GM12878 (cell line): ENCODE measurements around the gene FBLN5. TPM values are rescaled to one million over a fixed set of nuclear protein-coding genes. Genes with fewer than 3 reads are reported as not detected.

Experiments
- ATAC-seq: fragments of 200-7000 bp; cut with Tn5 transposase; 3 replicates; pipeline ENCODE4 v1.9.1; 2020; ENCODE audit warnings: mild to moderate bottlenecking, moderate library complexity
- BruUV-seq: library from RNA; stranded (reverse); fragments of 400-500 nt; replicated peaks from 2 replicates; lab custom pipeline; 2021; lab: Mats Ljungman, UMichigan
- CTCF ChIA-PET: fragments of 300-600 bp; sonication (Branson Sonifier 250); formaldehyde crosslinking; extraction: SDS; loops from one replicate; lab custom pipeline; 2021; ENCODE audit warnings: inconsistent platforms; lab: Yijun Ruan, JAX
- POLR2A ChIA-PET: fragments of 350-600 bp; formaldehyde crosslinking; extraction: SDS; loops from one replicate; lab custom pipeline; 2021; ENCODE audit warnings: inconsistent platforms; lab: Charles Lee
- RAD21 ChIA-PET: fragments of 300-600 bp; sonication (Branson Sonifier 250); formaldehyde crosslinking; loops from one replicate; lab custom pipeline; 2023; ENCODE audit warnings: antibody characterized with exemption; ENCODE audit not compliant: unreplicated experiment; lab: Charles Lee
- SMC1A ChIA-PET: fragments of 300-600 bp; sonication (Branson Sonifier 250); formaldehyde crosslinking; loops from one replicate; lab custom pipeline; 2023; ENCODE audit not compliant: unreplicated experiment, uncharacterized antibody; lab: Charles Lee
- DNase-seq: peaks from one replicate; pipeline ENCODE4 v3.0.0-alpha.2; 2011; ENCODE audit warnings: low read depth, low spot score
- FAIRE-seq: peaks from 3 replicates; lab custom pipeline; 2011; peaks lifted over from hg19 to GRCh38; lab: Jason Lieb, UNC
- H2AFZ ChIP-seq: 2 replicates; pipeline ENCODE4 v1.6.0; 2011; ENCODE audit warnings: low read depth, low read length, control low read depth; ENCODE audit not compliant: control insufficient read depth
- H3K27ac ChIP-seq: 2 replicates; pipeline ENCODE4 v1.5.1; 2011; ENCODE audit warnings: control low read depth; ENCODE audit not compliant: control insufficient read depth, insufficient read depth
- H3K27me3 ChIP-seq, 2 experiments: replicated peaks in 1 of 2; 2 replicates each; pipeline versions ENCODE4 v1.6.0 to v1.6.1; 2011; ENCODE audit warnings: low read length in 1 of 2; ENCODE audit not compliant: control insufficient read depth in 2 of 2, insufficient read depth in 2 of 2
- H3K36me3 ChIP-seq, 2 experiments: 2 replicates each; pipeline ENCODE4 v1.5.1; 2011; ENCODE audit warnings: low read length in 1 of 2; ENCODE audit not compliant: control insufficient read depth in 2 of 2, insufficient read depth in 2 of 2
- H3K4me1 ChIP-seq: 2 replicates; pipeline ENCODE4 v1.6.1; 2011; ENCODE audit warnings: mild to moderate bottlenecking, low read length, moderate library complexity, mixed read lengths; ENCODE audit not compliant: control insufficient read depth, insufficient read depth
- H3K4me2 ChIP-seq: 2 replicates; pipeline ENCODE4 v1.6.0; 2011; ENCODE audit warnings: control low read depth; ENCODE audit not compliant: control insufficient read depth, insufficient read depth
- H3K4me3 ChIP-seq: fragments of 200-600 bp; sonication (generic); 2 replicates; pipeline ENCODE4 v1.5.1; 2016
- H3K79me2 ChIP-seq: 2 replicates; pipeline ENCODE4 v1.6.0; 2011; ENCODE audit warnings: low read length; ENCODE audit not compliant: control insufficient read depth, insufficient read depth
- H3K9ac ChIP-seq: 2 replicates; pipeline ENCODE4 v1.8.0; 2011; ENCODE audit warnings: low read length, control low read depth, mixed read lengths; ENCODE audit not compliant: control insufficient read depth, insufficient read depth
- H3K9me3 ChIP-seq: replicated peaks from 3 replicates; pipeline ENCODE4 v1.5.1; 2011; ENCODE audit warnings: mild to moderate bottlenecking, low read length; ENCODE audit not compliant: control insufficient read depth, insufficient read depth
- H4K20me1 ChIP-seq: 2 replicates; pipeline ENCODE4 v1.6.0; 2011; ENCODE audit not compliant: control insufficient read depth, insufficient read depth
- BACH1 ChIP-seq: fragments of 450-650 bp; IDR thresholded peaks from 2 replicates; pipeline ENCODE4 v1.6.1; 2017; ENCODE audit warnings: mild to moderate bottlenecking, borderline replicate concordance
- BCL11A ChIP-seq: IDR thresholded peaks from 2 replicates; pipeline ENCODE4 v1.6.1; 2011; ENCODE audit warnings: low read depth, low read length
- BHLHE40 ChIP-seq, 2 experiments: fragments of 450-650 bp in 1 of 2; IDR thresholded peaks; 2 replicates each; pipeline ENCODE4 v1.6.1; 2011 to 2017; ENCODE audit warnings: low read depth in 2 of 2, borderline replicate concordance in 1 of 2, improper control_type of control experiment in 1 of 2, low read length in 1 of 2, mild to moderate bottlenecking in 1 of 2
- EED ChIP-seq: sonication (generic); IDR thresholded peaks from 2 replicates; pipeline ENCODE4 v1.6.1; 2016; ENCODE audit warnings: antibody characterized with exemption, low read depth
- EP300 ChIP-seq, 2 experiments: fragments of 150-350 bp in 1 of 2; IDR thresholded peaks; 2 replicates each; pipeline ENCODE4 v1.6.1; 2011 to 2012; ENCODE audit warnings: low read depth in 2 of 2, low read length in 2 of 2, borderline replicate concordance in 1 of 2, improper control_type of control experiment in 1 of 2, inconsistent platforms in 1 of 2; ENCODE audit not compliant: control insufficient read depth in 1 of 2
- ESRRA ChIP-seq: IDR thresholded peaks from 2 replicates; pipeline ENCODE4 v1.6.1; 2012; ENCODE audit warnings: mild to moderate bottlenecking, low read length, improper control_type of control experiment
- GABPA ChIP-seq: IDR thresholded peaks from 2 replicates; pipeline ENCODE4 v1.6.1; 2014; ENCODE audit warnings: antibody characterized with exemption, low read depth, mild to moderate bottlenecking, inconsistent platforms
- HDGF ChIP-seq: fragments of 450-650 bp; IDR thresholded peaks from 2 replicates; pipeline ENCODE4 v1.6.1; 2016; ENCODE audit warnings: antibody characterized with exemption
- IKZF1 ChIP-seq: fragments of 450-650 bp; conservative IDR thresholded peaks from 2 replicates; pipeline ENCODE4 v1.6.1; 2017; ENCODE audit warnings: antibody characterized with exemption, mild to moderate bottlenecking
- IRF4 ChIP-seq: IDR thresholded peaks from 2 replicates; pipeline ENCODE4 v1.6.1; 2011; ENCODE audit warnings: low read depth, low read length
- JUND ChIP-seq: IDR thresholded peaks from 2 replicates; pipeline ENCODE4 v1.6.1; 2012; ENCODE audit warnings: low read depth, mild to moderate bottlenecking, low read length, improper control_type of control experiment, moderate library complexity
- LARP7 ChIP-seq: fragments of 450-650 bp; IDR thresholded peaks from 2 replicates; pipeline ENCODE4 v1.6.1; 2017; ENCODE audit warnings: mild to moderate bottlenecking
- MAX ChIP-seq: IDR thresholded peaks from 2 replicates; pipeline ENCODE4 v1.6.1; 2012; ENCODE audit warnings: low read depth, low read length, improper control_type of control experiment
- MLLT1 ChIP-seq: fragments of 450-650 bp; IDR thresholded peaks from 2 replicates; pipeline ENCODE4 v1.6.1; 2016; ENCODE audit warnings: mild to moderate bottlenecking
- NFIC ChIP-seq: IDR thresholded peaks from 2 replicates; pipeline ENCODE4 v1.6.1; 2012; ENCODE audit warnings: low read depth, mild to moderate bottlenecking, inconsistent platforms, low read length, moderate library complexity
- PAX5 ChIP-seq: IDR thresholded peaks from 2 replicates; pipeline ENCODE4 v1.6.1; 2011; ENCODE audit warnings: low read depth, low read length, borderline replicate concordance
- POU2F2 ChIP-seq: IDR thresholded peaks from 3 replicates; pipeline ENCODE4 v1.6.1; 2011; ENCODE audit warnings: low read depth, mild to moderate bottlenecking, low read length, borderline replicate concordance
- RBBP5 ChIP-seq: fragments of 200-600 bp; sonication (generic); conservative IDR thresholded peaks from 2 replicates; pipeline ENCODE4 v1.6.1; 2016
- RELB ChIP-seq: fragments of 450-650 bp; IDR thresholded peaks from 2 replicates; pipeline ENCODE4 v1.6.1; 2017; ENCODE audit warnings: low read depth, mild to moderate bottlenecking, moderate library complexity
- SP1 ChIP-seq: IDR thresholded peaks from one replicate; pipeline ENCODE4 v1.6.1; 2011; ENCODE audit warnings: low read depth, low read length
- SREBF2 ChIP-seq: IDR thresholded peaks from 2 replicates; pipeline ENCODE4 v1.6.1; 2012; ENCODE audit warnings: mild to moderate bottlenecking, low read length
- WGBS: methylation state at CpG from one replicate; pipeline ENCODE4 v1.1.6; 2016; ENCODE audit warnings: low lambda C conversion rate; ENCODE audit not compliant: insufficient replicate concordance, insufficient coverage; ENCODE audit errors: missing lambda C conversion rate; 5-methylcytosine and 5-hydroxymethylcytosine counted together
- in situ Hi-C: fragments of 300-500 bp; cut with MboI; formaldehyde crosslinking; loops from 9 replicates; pipeline ENCODE4 v1.14.3; 2018; ENCODE audit warnings: mixed read lengths
- intact Hi-C: fragments of 100-400 bp; cut with micrococcal nuclease; formaldehyde crosslinking; loops from one replicate; pipeline ENCODE4 v1.14.2; 2022; ENCODE audit not compliant: unreplicated experiment
- polyA plus RNA-seq, 11 experiments: library from polyadenylated mRNA; depleted of rRNA in 4 of 11; unstranded in 6 of 11; stranded (reverse) in 5 of 11; fragments of >200 nt; fragmentation: Nextera tagmentation in 4 of 11; fragmentation: Illumina TruSeq in 1 of 11; extraction: Ambion mirVana in 4 of 11; extraction: Trizol in 1 of 11; gene quantifications; 1 replicate in 1 of 11; 2 replicates in 10 of 11; pipeline versions ENCODE4 v1.2.1 to v1.2.3, GENCODE V29; 2011 to 2016; ENCODE audit warnings: inconsistent platforms in 2 of 11, missing spikeins in 2 of 11, low read depth in 1 of 11
- total RNA-seq, 4 experiments: library from RNA; depleted of rRNA in 3 of 4; stranded (reverse); fragments of >200 nt in 3 of 4; fragmentation: Illumina TruSeq in 1 of 4; extraction: Trizol in 1 of 4; gene quantifications; 2 replicates each; pipeline versions ENCODE4 v1.2.1 to v1.2.3, GENCODE V29; 2013 to 2021

The FBLN5 gene
- total and polyA plus RNA-seq, 10 of the 15 experiments (the other 5 are each of a cell fraction or from before 2014, with no cell fraction given), result 0.03 to 0.64 (median 0.24) TPM

GRCh38 chr14:91873471-91874415 is 73.8 kb downstream of the FBLN5 start:
- no peaks in the 10 kb centered on the region for H4K20me1 ChIP-seq
- H3K9ac ChIP-seq, result no peak overlapping the region
- H2AFZ ChIP-seq, result no peak overlapping the region; the same call in 1 of the 2 replicates
- peak overlapping the region; percentile 5 for H3K4me2 ChIP-seq
- intact Hi-C loops (no loop called here), in situ Hi-C loops (no loop called here)
- no peaks in the 10 kb centered on the region for H3K36me3 ChIP-seq
- H3K79me2 ChIP-seq, result no peaks in the 10 kb centered on the region
- H3K27ac ChIP-seq, result no peak overlapping the region
- POLR2A ChIA-PET, result no interaction called here
- RAD21 ChIA-PET, result no interaction called here
- FAIRE-seq (peak; percentile 93), ATAC-seq (peak; percentile 85), DNase-seq (peak; percentile 87)
- H3K4me3 ChIP-seq, result no peak overlapping the region
- SMC1A ChIA-PET, result no interaction called here
- no TSS peak for BruUV-seq
- 4% methylated on average over 15 of the region's 15 CpGs for WGBS
- peaks cover 28% of the 10 kb centered on the region for H3K4me1 ChIP-seq
- CTCF ChIA-PET, result no interaction called here
- no peaks in the 10 kb centered on the region; the same call in 2 of the 3 replicates for H3K9me3 ChIP-seq
- no peaks in the 10 kb centered on the region for H3K27me3 ChIP-seq
- peak; percentile 42; the same call in 1 of the 2 replicates for TF ChIP-seq BACH1
- TF ChIP-seq ESRRA, result no peak
- TF ChIP-seq EED, result peak; percentile 56; the same call in 1 of the 2 replicates
- TF ChIP-seq LARP7, result no peak
- no peak for TF ChIP-seq RBBP5
- 0 out of 2 replicates have a peak, but pooled peaks have one; percentile 30 for TF ChIP-seq GABPA
- TF ChIP-seq SREBF2, result no peak
- TF ChIP-seq PAX5, result peak; percentile 91
- 0 out of 2 replicates have a peak, but pooled peaks have one; percentile 7 for TF ChIP-seq HDGF
- peak; percentile 50; the same call in 1 of the 2 replicates for TF ChIP-seq MLLT1
- TF ChIP-seq BCL11A, result 0 out of 2 replicates have a peak, but pooled peaks have one; percentile 42
- TF ChIP-seq POU2F2, result peak; percentile 62; the same call in 1 of the 3 replicates
- TF ChIP-seq IRF4, result no peak
- TF ChIP-seq SP1, result peak; percentile 47
- TF ChIP-seq EP300 (IDR thresholded peaks at IDR 0.05; ENCODE audit: borderline replicate concordance in 1 of 2, control insufficient read depth in 1 of 2, low read depth in 2 of 2, low read length in 2 of 2), result peak in 1 of 2 experiments; percentile 56; a peak in 2 of 4 replicates
- 0 out of 2 replicates have a peak, but pooled peaks have one; percentile 26 for TF ChIP-seq NFIC
- peak; percentile 42; the same call in 1 of the 2 replicates for TF ChIP-seq MAX
- TF ChIP-seq JUND, result no peak
- TF ChIP-seq IKZF1, result peak; percentile 67
- peak; percentile 42; the same call in 1 of the 2 replicates for TF ChIP-seq RELB
- peak; percentile 54 to 61; a peak in 2 of 4 replicates for TF ChIP-seq BHLHE40 (IDR thresholded peaks at IDR 0.05; ENCODE audit: borderline replicate concordance in 1 of 2, low read depth in 2 of 2, low read length in 1 of 2)
